GM10266 (cell line): Measurements from ENCODE around the gene RCAN2.

Source experiments
- DNase-seq: peaks from one replicate; pipeline ENCODE4 v3.0.0; 2012; ENCODE audit errors: extremely low spot score
- TF ChIP-seq, protein P1 (sequence below): IDR thresholded peaks from 2 replicates; pipeline ENCODE4 v1.5.1; 2012; ENCODE audit warnings: mild to moderate bottlenecking, low read depth; ENCODE audit not compliant: control insufficient read depth, insufficient read depth; ENCODE audit errors: missing control alignments

RCAN2 gene

DNA sequence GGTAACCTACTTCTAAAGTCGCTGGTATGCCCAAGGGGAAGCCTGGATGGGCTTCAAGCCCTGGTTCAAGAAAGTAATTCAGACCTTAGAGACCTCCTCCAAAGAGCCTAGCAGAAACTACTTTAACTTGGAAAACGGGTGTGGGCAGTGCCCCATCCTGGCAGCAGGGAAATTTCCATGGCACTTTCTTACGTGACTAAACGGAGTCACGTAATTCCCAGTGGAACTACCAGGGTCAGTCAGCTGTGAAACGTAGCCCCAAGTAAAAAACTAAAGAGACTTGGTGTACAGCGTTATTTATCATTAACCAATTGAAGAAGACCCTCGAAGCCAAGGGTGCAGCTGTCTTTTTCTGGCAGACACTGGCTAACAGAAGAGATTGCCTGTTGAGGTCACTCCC lies 114.0 kb downstream of the RCAN2 start:
- TF ChIP-seq, protein P1, sequence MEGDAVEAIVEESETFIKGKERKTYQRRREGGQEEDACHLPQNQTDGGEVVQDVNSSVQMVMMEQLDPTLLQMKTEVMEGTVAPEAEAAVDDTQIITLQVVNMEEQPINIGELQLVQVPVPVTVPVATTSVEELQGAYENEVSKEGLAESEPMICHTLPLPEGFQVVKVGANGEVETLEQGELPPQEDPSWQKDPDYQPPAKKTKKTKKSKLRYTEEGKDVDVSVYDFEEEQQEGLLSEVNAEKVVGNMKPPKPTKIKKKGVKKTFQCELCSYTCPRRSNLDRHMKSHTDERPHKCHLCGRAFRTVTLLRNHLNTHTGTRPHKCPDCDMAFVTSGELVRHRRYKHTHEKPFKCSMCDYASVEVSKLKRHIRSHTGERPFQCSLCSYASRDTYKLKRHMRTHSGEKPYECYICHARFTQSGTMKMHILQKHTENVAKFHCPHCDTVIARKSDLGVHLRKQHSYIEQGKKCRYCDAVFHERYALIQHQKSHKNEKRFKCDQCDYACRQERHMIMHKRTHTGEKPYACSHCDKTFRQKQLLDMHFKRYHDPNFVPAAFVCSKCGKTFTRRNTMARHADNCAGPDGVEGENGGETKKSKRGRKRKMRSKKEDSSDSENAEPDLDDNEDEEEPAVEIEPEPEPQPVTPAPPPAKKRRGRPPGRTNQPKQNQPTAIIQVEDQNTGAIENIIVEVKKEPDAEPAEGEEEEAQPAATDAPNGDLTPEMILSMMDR = no peak
- no peak for DNase-seq

DNA sequence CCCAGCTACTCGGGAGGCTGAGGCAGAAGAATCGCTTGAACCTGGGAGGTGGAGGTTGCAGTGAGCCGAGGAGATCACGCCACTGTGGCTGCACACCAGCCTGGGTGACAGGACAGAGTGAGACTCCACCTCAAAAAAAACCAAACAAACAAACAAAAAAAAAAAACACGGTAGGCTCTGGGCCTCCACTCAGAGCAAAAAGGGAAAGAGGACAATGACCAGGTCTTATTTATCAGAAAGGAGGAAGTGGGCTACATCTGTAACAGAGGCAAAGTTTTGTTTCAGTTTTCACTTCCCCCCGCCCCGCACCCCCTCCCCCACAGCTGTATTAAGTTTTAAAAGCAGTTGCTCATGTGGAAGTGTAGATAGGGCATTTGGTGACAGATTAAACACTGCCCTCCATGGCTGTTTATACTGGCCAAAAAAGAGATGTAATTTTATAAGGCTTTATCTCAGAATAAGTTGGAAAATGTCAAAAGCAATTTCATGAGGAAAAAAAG lies 114.6 kb downstream of the RCAN2 start:
- TF ChIP-seq, protein P1 = no peak
- peak; percentile 57 for DNase-seq

DNA sequence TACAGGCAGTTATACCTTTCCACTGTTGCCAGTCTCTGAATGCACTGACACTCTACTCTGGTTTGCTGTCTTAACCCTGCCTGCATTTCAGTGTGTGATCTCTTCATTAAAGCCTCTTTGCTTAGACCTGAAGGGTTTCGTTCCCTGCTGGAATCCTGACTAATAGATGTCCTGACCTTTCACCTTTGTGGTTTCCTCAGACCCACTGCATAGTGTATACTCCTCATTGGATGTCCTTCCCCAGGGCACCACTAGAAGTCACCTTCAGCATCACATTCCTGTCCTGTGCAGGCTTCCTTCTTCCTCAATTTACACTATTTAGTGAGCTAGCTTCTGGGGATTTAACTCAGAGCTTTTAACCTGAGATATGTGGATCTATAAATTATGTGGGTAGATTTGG lies 120.6 kb downstream of the RCAN2 start:
- no peak for DNase-seq
- TF ChIP-seq, protein P1 = no peak

DNA sequence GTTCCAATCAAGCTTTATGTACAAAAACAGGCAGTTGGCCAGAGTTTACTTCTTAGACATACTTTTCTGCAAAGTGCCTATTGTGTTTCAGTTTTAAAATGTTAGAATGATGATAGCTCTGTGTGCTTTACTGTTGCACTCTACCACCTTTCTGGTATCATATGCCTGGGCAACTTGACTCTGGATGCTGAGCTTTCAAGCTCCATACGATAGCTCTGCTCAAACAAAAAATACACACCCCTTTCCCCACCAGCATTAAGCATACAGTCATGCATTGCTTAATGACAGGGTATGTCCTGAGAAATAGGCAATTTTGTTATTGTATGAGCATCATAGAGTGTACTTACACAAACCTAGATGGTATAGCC lies 123.1 kb downstream of the RCAN2 start:
- no peak for DNase-seq
- TF ChIP-seq, protein P1 = no peak

DNA sequence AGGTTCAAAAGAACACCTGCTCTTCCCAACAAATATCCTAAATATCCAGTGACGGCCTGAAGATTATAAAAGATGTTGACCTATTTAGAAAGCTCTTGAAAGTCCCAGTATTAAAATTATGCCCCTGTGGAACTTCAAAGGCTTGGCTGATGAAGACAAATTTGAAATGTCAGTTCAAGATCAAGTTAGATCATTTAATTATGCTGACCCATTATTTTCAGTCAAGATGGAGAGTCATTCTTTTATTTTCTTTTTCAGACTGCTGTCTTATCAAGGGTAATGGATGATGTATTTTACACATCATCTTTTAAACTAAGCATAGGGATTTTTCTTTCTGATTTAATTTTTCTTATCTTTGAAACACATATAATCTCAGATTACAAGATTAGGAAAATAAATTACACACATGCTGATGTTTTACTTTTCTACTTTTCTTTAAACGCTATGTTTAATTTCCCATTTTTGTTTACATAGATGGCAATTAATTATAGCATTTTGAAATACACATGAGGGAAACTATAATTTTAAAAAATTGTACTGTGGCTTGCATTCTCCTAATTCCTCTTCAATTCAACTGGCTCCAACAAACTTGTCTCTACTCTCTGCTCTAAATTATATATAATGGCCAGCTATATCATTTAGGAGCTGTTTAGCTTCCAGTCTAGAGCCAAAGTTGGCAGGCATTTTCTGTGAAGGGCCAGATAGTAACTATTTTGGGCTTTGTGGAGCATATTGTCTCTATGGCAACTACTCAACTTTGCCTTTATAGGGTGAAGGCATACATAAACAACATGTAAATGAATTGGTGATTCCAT lies 123.7 kb downstream of the RCAN2 start:
- TF ChIP-seq, protein P1 = no peak
- no peak for DNase-seq

DNA sequence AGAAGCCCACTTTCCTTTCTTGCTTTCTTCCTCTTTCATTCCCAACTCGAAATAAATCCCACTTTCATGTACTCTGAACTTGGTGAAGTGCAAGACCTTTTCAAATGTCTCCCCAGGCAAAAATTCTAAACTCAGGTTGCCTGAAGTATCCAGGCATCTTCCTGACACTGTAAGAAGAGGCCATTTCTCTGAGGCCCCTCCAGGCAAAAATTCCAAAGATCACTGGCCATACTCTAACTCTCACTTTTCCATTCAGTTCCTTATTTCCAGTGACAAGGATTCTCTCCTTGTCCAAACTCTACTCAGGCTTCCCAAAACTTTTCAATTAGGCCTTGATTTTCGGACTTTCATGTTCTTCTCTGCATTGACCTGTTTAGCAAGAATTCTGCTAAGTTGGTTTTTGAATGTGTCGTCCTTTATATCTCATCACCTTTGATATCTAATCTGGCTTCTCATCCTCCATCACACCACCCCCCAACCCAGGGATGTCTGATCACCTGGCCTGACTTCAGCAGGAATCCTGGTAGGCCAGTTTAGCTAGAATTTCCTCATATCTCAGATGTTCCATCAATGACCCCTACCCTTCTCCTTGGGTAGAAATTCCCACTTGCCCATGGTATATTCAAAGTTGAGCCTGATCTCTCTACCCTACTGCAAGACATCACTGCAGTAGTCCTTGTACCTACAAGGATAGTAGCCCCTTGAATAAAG lies 124.9 kb downstream of the RCAN2 start:
- TF ChIP-seq, protein P1 = no peak
- no peak for DNase-seq

DNA sequence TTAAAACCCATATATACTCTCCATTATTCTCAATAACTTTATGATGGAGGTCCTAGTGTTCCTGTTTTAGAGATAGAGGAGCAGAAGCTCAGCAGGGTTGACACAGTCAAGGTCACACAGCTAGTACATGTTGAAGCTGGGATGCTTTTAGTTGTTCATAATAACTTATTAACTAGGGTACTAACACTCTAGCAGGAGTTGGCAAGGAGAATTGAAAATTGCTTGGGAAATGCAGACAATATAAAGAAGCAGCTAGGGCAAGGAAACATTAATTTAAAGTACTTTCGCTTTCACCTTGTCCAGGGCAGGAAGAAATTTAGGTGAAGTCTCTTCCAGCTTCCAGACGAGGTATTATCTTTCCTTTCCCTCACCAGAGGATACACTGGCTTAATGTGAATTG lies 133.7 kb downstream of the RCAN2 start:
- TF ChIP-seq, protein P1 = no peak
- DNase-seq = no peak
